CD4-positive, alpha-beta memory T cell (primary cell): ENCODE data around the gene SH3TC2. TPM values are rescaled to one million over a fixed set of nuclear protein-coding genes. Genes with fewer than 3 reads are reported as not detected.

ENCODE experiments used
- CTCF ChIA-PET: fragments of 350-600 bp; sonication (Branson Sonifier 250); formaldehyde crosslinking; loops from one replicate; lab custom pipeline; 2021; ENCODE audit warnings: inconsistent platforms; ENCODE audit not compliant: partially characterized antibody; lab: Charles Lee
- POLR2A ChIA-PET: fragments of 350-600 bp; sonication (Branson Sonifier 250); formaldehyde crosslinking; loops from one replicate; lab custom pipeline; 2021; ENCODE audit not compliant: partially characterized antibody; lab: Charles Lee
- DNase-seq, 5 donors: peaks; one replicate each; pipeline versions ENCODE4 v3.0.0 to v3.0.0-alpha.2; 2020 to 2022; ENCODE audit warnings: mixed read lengths in 1 of 5
- H3K27ac ChIP-seq: one replicate; pipeline ENCODE4 v1.7.0; 2013; ENCODE audit warnings: low read depth, low read length
- H3K27me3 ChIP-seq: 2 replicates; pipeline ENCODE4 v1.7.0; 2013; ENCODE audit warnings: mild to moderate bottlenecking, low read length, moderate library complexity; ENCODE audit not compliant: insufficient read depth
- H3K36me3 ChIP-seq: 2 replicates; pipeline ENCODE4 v1.7.0; 2013; ENCODE audit warnings: mild to moderate bottlenecking, low read length, moderate library complexity; ENCODE audit not compliant: insufficient read depth
- H3K4me1 ChIP-seq: 2 replicates; pipeline ENCODE4 v1.7.0; 2013; ENCODE audit warnings: mild to moderate bottlenecking, low read length, moderate library complexity; ENCODE audit not compliant: insufficient read depth
- H3K4me3 ChIP-seq, 2 donors: one replicate each; pipeline ENCODE4 v1.7.0; 2013; ENCODE audit warnings: low read length in 2 of 2, mild to moderate bottlenecking in 1 of 2
- H3K9me3 ChIP-seq, 2 donors: one replicate each; pipeline ENCODE4 v1.7.0; 2013; ENCODE audit warnings: low read length in 2 of 2, control low read depth in 1 of 2; ENCODE audit not compliant: control insufficient read depth in 1 of 2
- H3K27ac Mint-ChIP-seq, 7 donors: one replicate each; pipeline ENCODE4 v1.8.0; 2020 to 2021; ENCODE audit warnings: mixed read lengths in 7 of 7, mild to moderate bottlenecking in 6 of 7, inconsistent platforms in 3 of 7, moderate library complexity in 3 of 7
- H3K27me3 Mint-ChIP-seq, 2 donors: one replicate each; pipeline ENCODE4 v1.8.0; 2020 to 2021; ENCODE audit warnings: mixed read lengths in 2 of 2
- H3K36me3 Mint-ChIP-seq, 2 donors: one replicate each; pipeline ENCODE4 v1.8.0; 2020 to 2021; ENCODE audit warnings: mixed read lengths in 2 of 2, inconsistent platforms in 1 of 2, mild to moderate bottlenecking in 1 of 2
- H3K4me1 Mint-ChIP-seq, 4 donors: one replicate each; pipeline ENCODE4 v1.8.0; 2020 to 2021; ENCODE audit warnings: mixed read lengths in 4 of 4, mild to moderate bottlenecking in 1 of 4
- H3K4me3 Mint-ChIP-seq, 8 donors: one replicate each; pipeline ENCODE4 v1.8.0; 2020 to 2021; ENCODE audit warnings: mixed read lengths in 8 of 8, mild to moderate bottlenecking in 7 of 8, moderate library complexity in 6 of 8, inconsistent platforms in 3 of 8
- H3K9me3 Mint-ChIP-seq, 8 donors: one replicate each; pipeline ENCODE4 v1.8.0; 2020 to 2021; ENCODE audit warnings: mixed read lengths in 8 of 8, mild to moderate bottlenecking in 5 of 8, inconsistent platforms in 3 of 8, moderate library complexity in 1 of 8
- intact Hi-C: fragments of 100-400 bp; cut with micrococcal nuclease; formaldehyde crosslinking; loops from one replicate; pipeline ENCODE4 v1.15.1; 2023
- polyA plus RNA-seq, 2 donors: library from polyadenylated mRNA; unstranded; fragments of 300-500 nt; fragmentation: Illumina TruSeq; gene quantifications; one replicate each; pipeline ENCODE4 v1.2.3, GENCODE V29; 2021
- total RNA-seq, 2 experiments: library from RNA; stranded (reverse); gene quantifications; one replicate each; pipeline ENCODE4 v1.2.3, GENCODE V29; 2021

Gene SH3TC2
- total and polyA plus RNA-seq, 4 experiments from 2014 or later: not detected

DNA sequence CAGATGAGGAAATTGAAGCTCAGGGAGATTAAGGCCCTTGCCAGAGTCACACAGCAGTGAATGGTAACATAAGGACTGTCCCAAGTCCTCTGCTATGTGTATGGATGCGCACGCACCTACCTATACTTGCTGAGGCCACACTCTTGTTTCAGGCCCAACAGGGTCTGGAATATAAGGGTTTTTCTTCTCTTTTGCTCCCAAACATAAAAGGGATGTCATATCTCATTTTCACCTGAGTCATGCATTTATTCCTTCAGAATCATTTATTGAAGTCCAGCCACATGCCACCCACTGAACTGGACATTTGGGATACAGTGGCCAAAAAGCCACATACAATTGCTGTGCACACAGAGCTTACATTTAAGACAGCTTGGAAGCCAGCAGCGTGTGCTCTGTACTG is 92.0 kb downstream of the SH3TC2 start:
- no peaks in the 10 kb centered on the region for H3K4me1 ChIP-seq
- H3K4me3 ChIP-seq: no peak overlapping the region
- Mint-ChIP-seq H3K36me3 (no peaks in the 10 kb centered on the region), H3K27me3 (peaks cover 5 to 8% of the 10 kb centered on the region in 2 donors), H3K9me3 (peaks cover 0 to 2% (median 0%) of the 10 kb centered on the region in 8 donors), H3K27ac (no peak overlapping the region), H3K4me1 (no peaks in the 10 kb centered on the region), H3K4me3 (no peak overlapping the region)
- no peak for DNase-seq
- intact Hi-C loops: no loop called here
- no peaks in the 10 kb centered on the region for H3K9me3 ChIP-seq
- H3K27ac ChIP-seq: no peak overlapping the region
- H3K27me3 ChIP-seq: no peaks in the 10 kb centered on the region
- CTCF ChIA-PET: no interaction called here
- no peaks in the 10 kb centered on the region for H3K36me3 ChIP-seq
- POLR2A ChIA-PET: no interaction called here

DNA sequence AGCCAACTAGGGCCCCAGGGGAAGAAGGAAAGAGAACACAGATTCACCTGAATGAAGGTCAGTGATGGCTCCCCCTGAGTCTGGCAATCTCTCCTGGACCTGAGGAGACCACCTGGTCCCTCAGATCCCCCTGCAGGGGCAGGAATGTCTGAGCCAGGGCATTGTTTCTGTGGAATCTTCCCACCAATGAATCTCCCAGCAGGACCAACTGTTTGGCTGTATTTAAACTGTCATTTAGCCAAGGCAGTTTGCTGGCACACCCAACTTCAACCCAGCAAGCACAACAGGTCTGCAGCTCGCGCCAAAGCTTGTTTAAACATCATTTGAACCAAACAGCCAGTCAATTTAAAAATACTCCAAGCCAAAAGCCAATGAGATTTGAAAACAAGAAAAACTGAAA is 92.6 kb downstream of the SH3TC2 start:
- no peak overlapping the region for H3K27ac ChIP-seq
- DNase-seq: no peak
- Mint-ChIP-seq H3K36me3 (no peaks in the 10 kb centered on the region), H3K4me1 (no peaks in the 10 kb centered on the region), H3K27ac (no peak overlapping the region), H3K27me3 (peaks cover 5 to 8% of the 10 kb centered on the region in 2 donors), H3K4me3 (no peak overlapping the region), H3K9me3 (peaks cover 0 to 2% (median 0%) of the 10 kb centered on the region in 8 donors)
- POLR2A ChIA-PET: no interaction called here
- no peaks in the 10 kb centered on the region for H3K27me3 ChIP-seq
- H3K9me3 ChIP-seq: no peaks in the 10 kb centered on the region
- CTCF ChIA-PET: interaction anchor here (1.2 kb wide), 1 partner anchor 13 kb away, joined by 7 read pairs; no protein-coding TSS in a partner anchor
- intact Hi-C loops: no loop called here
- H3K36me3 ChIP-seq: no peaks in the 10 kb centered on the region
- H3K4me1 ChIP-seq: no peaks in the 10 kb centered on the region
- H3K4me3 ChIP-seq: no peak overlapping the region

DNA sequence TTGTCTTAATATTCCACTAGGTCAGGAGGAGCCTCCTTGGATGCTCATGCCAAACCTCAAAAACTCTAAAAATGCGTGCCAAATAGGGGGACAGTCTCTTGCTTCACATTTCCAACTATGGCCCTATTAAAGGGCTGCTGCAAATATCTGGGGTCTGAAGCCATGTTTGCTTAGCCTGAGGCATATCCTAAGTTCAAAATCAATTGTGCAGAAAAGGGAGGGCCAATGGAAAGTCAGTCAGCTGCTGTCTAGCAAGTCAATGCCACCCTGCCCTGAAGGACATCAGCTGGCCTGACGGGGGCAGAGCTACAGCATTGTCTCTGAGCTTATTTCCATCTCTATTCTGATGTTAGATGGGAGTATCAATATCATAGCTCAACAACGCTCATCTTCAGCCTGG is 93.6 kb downstream of the SH3TC2 start:
- POLR2A ChIA-PET: no interaction called here
- no peak for DNase-seq
- no peaks in the 10 kb centered on the region for H3K36me3 ChIP-seq
- Mint-ChIP-seq H3K36me3 (no peaks in the 10 kb centered on the region), H3K4me1 (no peaks in the 10 kb centered on the region), H3K4me3 (no peak overlapping the region), H3K27me3 (peaks cover 5 to 8% of the 10 kb centered on the region in 2 donors), H3K27ac (no peak overlapping the region), H3K9me3 (no peaks in the 10 kb centered on the region)
- H3K27ac ChIP-seq: no peak overlapping the region
- no peaks in the 10 kb centered on the region for H3K27me3 ChIP-seq
- CTCF ChIA-PET: interaction anchor here (1.1 to 1.2 kb wide), 2 partner anchors 9 to 12 kb away, joined by 3 to 7 read pairs; no protein-coding TSS in a partner anchor
- H3K4me3 ChIP-seq: no peak overlapping the region
- no peaks in the 10 kb centered on the region for H3K4me1 ChIP-seq
- H3K9me3 ChIP-seq: no peaks in the 10 kb centered on the region
- intact Hi-C loops: no loop called here

DNA sequence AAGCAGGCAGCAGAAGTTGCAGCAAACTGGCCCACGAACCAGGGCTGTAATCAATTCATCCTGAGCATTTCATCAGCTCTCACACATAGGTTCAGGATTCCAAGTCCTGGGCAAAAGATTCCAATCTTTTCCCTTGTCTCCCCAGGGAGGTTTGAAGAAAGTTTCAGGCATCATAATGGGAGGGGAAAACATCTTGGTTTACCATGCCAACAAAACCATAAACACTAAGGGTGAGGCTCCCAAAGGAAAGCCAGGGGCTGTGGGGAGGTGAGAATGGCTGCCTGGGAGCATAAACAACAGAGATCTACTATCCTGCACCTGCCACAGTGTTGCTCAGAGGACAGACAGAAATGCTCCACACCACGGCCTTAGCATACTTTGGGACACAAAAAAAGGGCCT is 94.6 kb downstream of the SH3TC2 start:
- intact Hi-C loops: no loop called here

DNA sequence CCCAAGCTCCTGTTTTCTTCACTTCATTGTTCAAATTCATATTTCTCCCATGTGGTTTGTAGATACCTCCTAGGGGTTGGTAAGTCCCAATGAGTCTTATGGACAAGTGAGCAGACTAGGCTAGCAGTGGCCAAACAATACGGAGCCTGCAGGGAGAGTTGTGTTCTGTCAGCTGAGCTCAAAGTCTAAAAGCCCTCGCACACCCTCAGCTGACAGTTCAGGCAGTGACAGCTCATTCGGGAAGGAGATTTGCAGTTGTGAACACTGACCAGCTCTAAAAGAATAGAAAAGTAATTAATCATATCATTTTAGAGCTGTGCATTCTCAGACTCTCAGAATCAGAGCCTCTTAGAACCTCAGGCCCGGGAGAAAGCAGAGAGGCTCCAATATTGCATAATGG is 95.1 kb downstream of the SH3TC2 start:
- Histone ChIP-seq H3K4me1 (peaks cover 5% of the 10 kb centered on the region), H3K27ac (no peak overlapping the region), H3K9me3 (no peaks in the 10 kb centered on the region), H3K27me3 (no peaks in the 10 kb centered on the region), H3K4me3 (no peak overlapping the region), H3K36me3 (no peaks in the 10 kb centered on the region)
- no peaks in the 10 kb centered on the region for H3K36me3 Mint-ChIP-seq
- H3K27ac Mint-ChIP-seq: no peak overlapping the region
- no peak for DNase-seq
- peaks cover 3 to 6% (median 4%) of the 10 kb centered on the region in 4 donors for H3K4me1 Mint-ChIP-seq
- CTCF ChIA-PET: interaction anchor here (1.1 to 1.4 kb wide), 5 partner anchors 10 to 234 kb away, joined by 4 to 5 read pairs (median 4); no protein-coding TSS in a partner anchor
- H3K9me3 Mint-ChIP-seq: peaks cover 0 to 2% (median 0%) of the 10 kb centered on the region in 8 donors
- intact Hi-C loops: no loop called here
- POLR2A ChIA-PET: no interaction called here
- H3K27me3 Mint-ChIP-seq: peaks cover 4 to 6% of the 10 kb centered on the region in 2 donors
- H3K4me3 Mint-ChIP-seq: no peak overlapping the region

More for the DNA sequence above, 94.6 kb downstream of the SH3TC2 start:
- H3K27me3 ChIP-seq: no peaks in the 10 kb centered on the region
- no peaks in the 10 kb centered on the region for H3K9me3 ChIP-seq
- H3K4me1 ChIP-seq: peaks cover 5% of the 10 kb centered on the region
- POLR2A ChIA-PET: no interaction called here
- no peak overlapping the region for H3K4me3 Mint-ChIP-seq
- H3K9me3 Mint-ChIP-seq: peaks cover 0 to 2% (median 0%) of the 10 kb centered on the region in 8 donors
- DNase-seq: no peak
- H3K4me1 Mint-ChIP-seq: peaks cover 3 to 6% (median 4%) of the 10 kb centered on the region in 4 donors
- H3K36me3 Mint-ChIP-seq: no peaks in the 10 kb centered on the region
- CTCF ChIA-PET: interaction anchor here (1.1 to 1.2 kb wide), 3 partner anchors 10 to 234 kb away, joined by 3 to 5 read pairs (median 4); no protein-coding TSS in a partner anchor
- H3K4me3 ChIP-seq: no peak overlapping the region
- H3K27ac Mint-ChIP-seq: no peak overlapping the region
- H3K27me3 Mint-ChIP-seq: peaks cover 4 to 6% of the 10 kb centered on the region in 2 donors
- H3K27ac ChIP-seq: no peak overlapping the region
- no peaks in the 10 kb centered on the region for H3K36me3 ChIP-seq

DNA sequence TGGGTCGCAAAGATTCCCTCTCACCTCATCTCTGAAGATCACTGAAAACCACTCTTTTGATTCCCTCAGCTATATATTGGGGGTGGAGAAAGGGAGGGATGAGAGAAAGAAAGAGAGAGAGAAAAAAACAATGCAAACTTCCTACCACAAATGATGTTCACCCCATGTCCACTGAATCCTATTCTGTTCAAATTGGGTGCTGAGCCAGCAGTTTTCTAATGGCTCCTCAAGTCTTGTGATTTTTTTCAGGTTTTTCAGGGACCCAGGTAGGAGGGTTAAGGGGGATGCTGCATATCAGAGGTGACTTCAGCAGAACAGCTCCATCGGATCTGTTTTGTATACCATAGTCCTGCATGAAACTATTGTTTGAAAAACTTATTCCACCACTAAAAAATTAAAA is 95.9 kb downstream of the SH3TC2 start:
- no peaks in the 10 kb centered on the region for H3K36me3 ChIP-seq
- H3K27me3 Mint-ChIP-seq: peaks cover 4 to 6% of the 10 kb centered on the region in 2 donors
- no peak overlapping the region for H3K27ac ChIP-seq
- H3K4me3 Mint-ChIP-seq: no peak overlapping the region
- DNase-seq: no peak
- peaks cover 5% of the 10 kb centered on the region for H3K4me1 ChIP-seq
- ChIA-PET CTCF (interaction anchor here (1.0 to 1.4 kb wide), 6 partner anchors 9 to 226 kb away, joined by 3 to 4 read pairs (median 4); no protein-coding TSS in a partner anchor), POLR2A (no interaction called here)
- intact Hi-C loops: no loop called here
- no peaks in the 10 kb centered on the region for H3K27me3 ChIP-seq
- H3K36me3 Mint-ChIP-seq: no peaks in the 10 kb centered on the region
- peaks cover 0 to 2% (median 0%) of the 10 kb centered on the region in 8 donors for H3K9me3 Mint-ChIP-seq
- peak overlapping the region in 1 of 7 donors; percentile 22 for H3K27ac Mint-ChIP-seq
- H3K9me3 ChIP-seq: no peaks in the 10 kb centered on the region
- no peak overlapping the region for H3K4me3 ChIP-seq
- peaks cover 3 to 6% (median 4%) of the 10 kb centered on the region in 4 donors for H3K4me1 Mint-ChIP-seq

DNA sequence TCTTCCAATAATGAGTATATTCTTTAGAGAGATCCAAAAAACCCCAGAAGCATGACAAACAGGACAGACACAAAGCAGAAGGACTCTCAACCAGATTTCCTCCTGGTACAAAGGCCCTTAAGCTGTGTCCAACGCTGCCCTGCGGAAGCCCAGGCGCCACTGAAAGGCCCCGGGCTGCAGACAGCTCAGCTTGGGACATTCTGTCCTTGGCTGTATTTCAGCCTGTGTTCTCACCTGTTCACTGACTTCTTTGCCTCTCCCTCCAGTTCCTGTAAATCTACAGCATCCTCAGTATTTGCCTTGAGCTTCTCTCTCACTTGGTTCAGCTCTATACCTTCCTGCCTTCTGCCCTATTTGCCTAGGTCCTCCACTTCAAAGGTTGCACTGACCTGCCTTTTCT is 96.5 kb downstream of the SH3TC2 start:
- Histone ChIP-seq H3K4me1 (peaks cover 5% of the 10 kb centered on the region), H3K36me3 (no peaks in the 10 kb centered on the region), H3K4me3 (no peak overlapping the region), H3K27me3 (no peaks in the 10 kb centered on the region), H3K9me3 (no peaks in the 10 kb centered on the region), H3K27ac (no peak overlapping the region)
- ChIA-PET POLR2A (no interaction called here), CTCF (interaction anchor here (1.0 to 1.4 kb wide), 3 partner anchors 8 to 145 kb away, joined by 3 to 4 read pairs (median 4); no protein-coding TSS in a partner anchor)
- intact Hi-C loops: no loop called here
- peaks cover 4 to 6% of the 10 kb centered on the region in 2 donors for H3K27me3 Mint-ChIP-seq
- no peak for DNase-seq
- no peak overlapping the region for H3K27ac Mint-ChIP-seq
- peaks cover 3 to 6% (median 4%) of the 10 kb centered on the region in 4 donors for H3K4me1 Mint-ChIP-seq
- H3K9me3 Mint-ChIP-seq: peaks cover 0 to 2% (median 0%) of the 10 kb centered on the region in 8 donors
- H3K36me3 Mint-ChIP-seq: no peaks in the 10 kb centered on the region
- H3K4me3 Mint-ChIP-seq: no peak overlapping the region
